Lower lobe of right lung (tissue), 2 donors: ENCODE measurements around the gene LMTK3. TPM values are rescaled to one million over a fixed set of nuclear protein-coding genes. Genes with fewer than 3 reads are reported as not detected.

ENCODE experiments used
- ATAC-seq, 2 donors: fragments of 200-7000 bp; cut with Tn5 transposase; one replicate each; pipeline ENCODE4 v1.9.1; 2020 to 2022; ENCODE audit warnings: mild to moderate bottlenecking in 2 of 2, moderate library complexity in 2 of 2
- DNase-seq: peaks from one replicate; pipeline ENCODE4 v3.0.0-alpha.2; 2020
- H3K27ac ChIP-seq: fragments of 200-600 bp; one replicate; pipeline ENCODE4 v1.8.0; 2022
- H3K27me3 ChIP-seq: fragments of 200-600 bp; one replicate; pipeline ENCODE4 v1.8.0; 2022; ENCODE audit warnings: low read depth
- H3K36me3 ChIP-seq: fragments of 200-600 bp; one replicate; pipeline ENCODE4 v1.8.0; 2022; ENCODE audit warnings: mild to moderate bottlenecking
- H3K4me1 ChIP-seq: fragments of 200-600 bp; one replicate; pipeline ENCODE4 v1.8.0; 2022
- H3K4me3 ChIP-seq: fragments of 200-600 bp; one replicate; pipeline ENCODE4 v1.8.0; 2022; ENCODE audit warnings: mild to moderate bottlenecking
- H3K9me3 ChIP-seq: fragments of 200-600 bp; one replicate; pipeline ENCODE4 v1.8.0; 2022
- intact Hi-C: fragments of 100-400 bp; cut with DNase I; formaldehyde crosslinking; loops from one replicate; pipeline ENCODE4 v1.11.0; 2022
- total RNA-seq: library from RNA; stranded (reverse); fragmentation: NEBNext Ultra II Directional; extraction: Animal tissue kit (Norgen Biotek cat#: 25700); gene quantifications from one replicate; pipeline ENCODE4 v1.2.1, GENCODE V29; 2021
- TF ChIP-seq, protein P1 (sequence below): fragments of 200-600 bp; IDR thresholded peaks from one replicate; pipeline ENCODE4 v1.8.0; 2022; ENCODE audit warnings: antibody characterized with exemption, mild to moderate bottlenecking
- donor health status: DM: no; HTN: yes; CAD: no; lungs with severe emphysema.

Gene LMTK3
- total RNA-seq, 1 donor from 2014 or later = 7.1 TPM

DNA sequence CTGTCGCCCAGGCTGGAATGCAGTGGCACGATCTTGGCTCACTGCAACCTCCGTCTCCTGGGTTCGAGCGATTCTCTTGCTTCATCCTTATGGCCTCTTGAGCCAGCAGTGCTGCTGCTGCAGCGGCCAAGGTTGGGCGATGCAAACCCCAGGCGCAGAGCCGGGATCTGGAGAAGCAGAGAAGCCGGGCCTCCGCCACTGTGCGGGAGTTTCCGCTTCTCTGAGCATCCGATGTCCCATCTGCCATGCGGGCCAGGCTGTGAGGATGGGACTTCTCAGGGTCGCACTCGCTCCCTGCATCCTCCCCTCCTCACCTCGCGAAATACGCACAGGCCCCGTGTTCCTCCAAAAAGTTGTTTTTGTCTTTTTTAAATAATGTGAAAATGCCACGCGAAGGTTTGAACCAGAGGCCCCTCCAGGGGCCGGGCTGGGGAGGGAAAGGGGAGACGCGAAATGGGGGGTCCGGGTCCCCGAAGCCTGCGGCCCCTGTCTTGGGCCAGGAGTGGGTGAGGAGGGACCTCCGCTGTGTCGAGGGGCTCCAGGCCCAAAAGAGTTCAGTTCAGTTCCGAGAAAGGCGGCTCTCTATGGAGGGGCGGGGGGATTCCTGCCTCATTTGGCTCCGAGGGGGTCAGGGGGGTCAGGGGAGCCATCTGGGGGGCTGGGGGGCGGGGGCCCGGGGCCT, 26.6 kb downstream of the LMTK3 start:
- no peak for ATAC-seq
- Histone ChIP-seq H3K4me1 (peaks cover 22% of the 10 kb centered on the region), H3K4me3 (no peak overlapping the region), H3K27ac (no peak overlapping the region), H3K36me3 (no peaks in the 10 kb centered on the region), H3K9me3 (no peaks in the 10 kb centered on the region), H3K27me3 (no peaks in the 10 kb centered on the region)
- no peak for DNase-seq
- intact Hi-C loops = no loop called here
- TF ChIP-seq, protein P1, sequence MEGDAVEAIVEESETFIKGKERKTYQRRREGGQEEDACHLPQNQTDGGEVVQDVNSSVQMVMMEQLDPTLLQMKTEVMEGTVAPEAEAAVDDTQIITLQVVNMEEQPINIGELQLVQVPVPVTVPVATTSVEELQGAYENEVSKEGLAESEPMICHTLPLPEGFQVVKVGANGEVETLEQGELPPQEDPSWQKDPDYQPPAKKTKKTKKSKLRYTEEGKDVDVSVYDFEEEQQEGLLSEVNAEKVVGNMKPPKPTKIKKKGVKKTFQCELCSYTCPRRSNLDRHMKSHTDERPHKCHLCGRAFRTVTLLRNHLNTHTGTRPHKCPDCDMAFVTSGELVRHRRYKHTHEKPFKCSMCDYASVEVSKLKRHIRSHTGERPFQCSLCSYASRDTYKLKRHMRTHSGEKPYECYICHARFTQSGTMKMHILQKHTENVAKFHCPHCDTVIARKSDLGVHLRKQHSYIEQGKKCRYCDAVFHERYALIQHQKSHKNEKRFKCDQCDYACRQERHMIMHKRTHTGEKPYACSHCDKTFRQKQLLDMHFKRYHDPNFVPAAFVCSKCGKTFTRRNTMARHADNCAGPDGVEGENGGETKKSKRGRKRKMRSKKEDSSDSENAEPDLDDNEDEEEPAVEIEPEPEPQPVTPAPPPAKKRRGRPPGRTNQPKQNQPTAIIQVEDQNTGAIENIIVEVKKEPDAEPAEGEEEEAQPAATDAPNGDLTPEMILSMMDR = no peak

DNA sequence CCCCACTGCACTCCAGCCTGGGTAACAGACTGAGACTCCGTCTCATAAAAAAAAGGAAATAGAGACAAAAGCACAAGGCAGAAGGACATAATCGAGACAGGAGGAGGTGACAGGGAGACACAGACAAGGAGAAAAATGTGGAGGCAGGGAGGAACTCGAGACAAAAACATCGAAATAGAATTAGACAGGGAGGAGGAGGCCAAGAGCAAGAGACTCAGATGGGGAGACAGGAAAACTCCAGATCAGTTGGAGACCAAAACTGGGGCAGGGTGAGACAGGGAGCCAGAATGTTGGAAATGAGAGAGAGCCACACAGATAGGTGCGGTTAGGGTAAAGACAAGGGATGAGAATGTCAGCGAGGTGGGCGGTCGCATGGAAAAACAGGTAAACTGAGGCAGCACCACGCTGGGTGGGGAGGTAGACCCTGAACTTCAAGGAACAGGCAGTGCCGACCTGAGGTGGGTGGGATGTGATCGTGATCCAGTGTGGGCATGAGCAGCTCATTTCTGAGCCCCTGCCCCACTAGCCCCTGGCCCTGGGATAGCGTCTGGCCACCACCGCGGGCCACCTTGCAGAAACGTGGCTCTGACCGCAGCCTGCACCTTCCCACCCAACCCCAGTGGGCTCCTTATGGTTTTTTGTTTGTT, 27.3 kb downstream of the LMTK3 start:
- no peaks in the 10 kb centered on the region for H3K9me3 ChIP-seq
- TF ChIP-seq, protein P1 = no peak
- no peak for DNase-seq
- H3K27me3 ChIP-seq = no peaks in the 10 kb centered on the region
- H3K4me1 ChIP-seq = peaks cover 18% of the 10 kb centered on the region
- no peak for ATAC-seq
- intact Hi-C loops = no loop called here
- no peak overlapping the region for H3K4me3 ChIP-seq
- no peak overlapping the region for H3K27ac ChIP-seq
- H3K36me3 ChIP-seq = peaks cover 4% of the 10 kb centered on the region

DNA sequence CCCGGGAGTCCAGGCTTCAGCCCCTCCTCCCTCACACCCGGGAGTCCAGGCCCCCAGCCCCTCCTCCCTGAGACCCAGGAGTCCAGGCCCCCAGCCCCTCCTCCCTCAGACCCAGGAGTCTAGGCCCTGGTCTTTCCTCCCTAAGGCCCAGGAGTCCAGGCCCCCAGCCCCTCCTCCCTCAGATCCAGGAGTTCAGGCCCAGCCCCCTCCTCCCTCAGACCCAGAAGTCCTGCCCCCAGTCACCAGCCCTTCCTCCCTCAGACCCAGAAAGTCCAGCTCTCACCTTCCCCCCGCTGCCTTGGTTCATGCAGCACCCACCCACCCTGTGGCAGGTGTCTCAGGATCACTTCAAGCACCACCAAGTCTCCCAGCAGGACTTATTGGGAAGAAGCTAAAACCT, 28.3 kb downstream of the LMTK3 start:
- no peak overlapping the region for H3K4me3 ChIP-seq
- intact Hi-C loops = no loop called here
- ATAC-seq (no peak), DNase-seq (no peak)
- H3K36me3 ChIP-seq = peaks cover 10% of the 10 kb centered on the region
- no peak overlapping the region for H3K27ac ChIP-seq
- TF ChIP-seq, protein P1 = no peak
- no peaks in the 10 kb centered on the region for H3K27me3 ChIP-seq
- H3K4me1 ChIP-seq = peaks cover 18% of the 10 kb centered on the region
- no peaks in the 10 kb centered on the region for H3K9me3 ChIP-seq

DNA sequence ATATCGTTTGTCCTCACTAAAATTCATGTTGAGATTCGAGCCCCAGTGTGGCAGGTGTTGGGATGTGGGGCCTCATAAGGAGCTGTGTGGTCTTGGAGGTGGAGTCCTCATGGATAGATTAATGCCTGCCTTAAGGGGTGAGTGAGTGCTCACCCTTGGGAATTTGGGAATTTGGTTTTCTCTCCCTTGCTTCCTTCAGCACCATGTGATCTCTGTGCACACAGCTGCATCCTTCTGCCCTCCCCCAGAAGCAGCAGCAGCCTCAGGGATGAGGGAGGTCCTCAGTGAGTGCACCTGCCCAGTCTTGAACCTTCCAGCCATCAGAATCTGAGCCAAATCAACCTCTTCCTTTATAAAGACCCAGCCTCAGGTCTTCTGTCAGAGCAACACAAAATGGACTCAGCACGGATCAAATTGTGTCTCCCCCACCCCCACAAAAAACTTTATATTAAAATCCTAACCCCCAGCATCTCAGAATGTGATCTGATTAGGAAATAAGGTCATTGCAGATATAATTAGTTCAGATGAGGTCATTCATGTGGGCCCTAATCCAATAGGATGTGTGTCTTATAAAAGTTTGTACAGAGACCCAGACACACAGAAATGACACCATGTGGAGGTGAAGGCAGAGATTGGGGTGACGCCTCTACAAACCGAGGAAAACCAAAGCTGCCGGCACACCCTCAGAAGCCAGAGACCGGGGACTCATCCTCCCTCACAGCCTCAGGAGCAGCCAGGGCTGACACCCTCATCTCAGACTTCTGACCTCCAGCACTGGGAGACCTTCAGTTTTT, 29.6 kb downstream of the LMTK3 start:
- no peak for DNase-seq

More for the DNA sequence above, 29.6 kb downstream of the LMTK3 start:
- no peak for ATAC-seq
- Histone ChIP-seq H3K27ac (no peak overlapping the region), H3K9me3 (no peaks in the 10 kb centered on the region), H3K4me1 (peaks cover 18% of the 10 kb centered on the region), H3K36me3 (peaks cover 23% of the 10 kb centered on the region), H3K4me3 (no peak overlapping the region), H3K27me3 (no peaks in the 10 kb centered on the region)
- TF ChIP-seq, protein P1 = no peak
- intact Hi-C loops = no loop called here
